Sigmoid colon (tissue), 4 donors: Measurements from ENCODE around the gene CASTOR2.

Source experiments
- POLR2A ChIP-seq, 2 donors: fragments of 450-650 bp; IDR thresholded peaks; one replicate each; pipeline ENCODE4 v1.6.1; 2016; ENCODE audit warnings: antibody characterized with exemption in 2 of 2, mild to moderate bottlenecking in 2 of 2, moderate library complexity in 2 of 2
- POLR2AphosphoS5 ChIP-seq, 4 donors: sonication (generic); formaldehyde crosslinking; IDR thresholded peaks; one replicate each; pipeline ENCODE4 v1.6.1; 2017; ENCODE audit warnings: antibody characterized with exemption in 4 of 4
- TF ChIP-seq, protein P1 (sequence below), 4 experiments: fragments of 450-650 bp in 3 of 4; fragments of 200-600 bp in 1 of 4; IDR thresholded peaks; one replicate each; pipeline ENCODE4 v1.5.1; 2016 to 2019; ENCODE audit warnings: antibody characterized with exemption in 4 of 4, mild to moderate bottlenecking in 3 of 4, moderate library complexity in 2 of 4

DNA sequence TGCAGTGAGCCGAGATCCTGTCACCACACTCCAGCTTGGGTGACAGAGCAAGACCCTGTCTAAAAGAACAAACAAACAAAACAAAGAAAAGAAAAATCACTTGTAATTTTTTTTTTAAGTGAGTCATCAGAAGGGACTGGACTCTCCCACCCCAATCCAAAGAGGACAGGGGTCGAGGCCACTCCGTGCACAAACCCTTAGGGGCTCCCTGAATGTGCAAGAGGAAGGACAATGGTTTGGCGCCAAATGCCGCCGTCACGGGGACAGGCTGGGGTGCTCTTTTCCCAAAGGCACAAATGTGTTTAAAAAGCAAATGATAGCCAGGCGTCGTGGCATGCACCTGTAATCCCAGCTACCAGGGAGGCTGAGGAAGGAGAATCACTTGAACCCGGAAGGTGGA lies 85.3 kb downstream of the CASTOR2 start:
- TF ChIP-seq, protein P1, sequence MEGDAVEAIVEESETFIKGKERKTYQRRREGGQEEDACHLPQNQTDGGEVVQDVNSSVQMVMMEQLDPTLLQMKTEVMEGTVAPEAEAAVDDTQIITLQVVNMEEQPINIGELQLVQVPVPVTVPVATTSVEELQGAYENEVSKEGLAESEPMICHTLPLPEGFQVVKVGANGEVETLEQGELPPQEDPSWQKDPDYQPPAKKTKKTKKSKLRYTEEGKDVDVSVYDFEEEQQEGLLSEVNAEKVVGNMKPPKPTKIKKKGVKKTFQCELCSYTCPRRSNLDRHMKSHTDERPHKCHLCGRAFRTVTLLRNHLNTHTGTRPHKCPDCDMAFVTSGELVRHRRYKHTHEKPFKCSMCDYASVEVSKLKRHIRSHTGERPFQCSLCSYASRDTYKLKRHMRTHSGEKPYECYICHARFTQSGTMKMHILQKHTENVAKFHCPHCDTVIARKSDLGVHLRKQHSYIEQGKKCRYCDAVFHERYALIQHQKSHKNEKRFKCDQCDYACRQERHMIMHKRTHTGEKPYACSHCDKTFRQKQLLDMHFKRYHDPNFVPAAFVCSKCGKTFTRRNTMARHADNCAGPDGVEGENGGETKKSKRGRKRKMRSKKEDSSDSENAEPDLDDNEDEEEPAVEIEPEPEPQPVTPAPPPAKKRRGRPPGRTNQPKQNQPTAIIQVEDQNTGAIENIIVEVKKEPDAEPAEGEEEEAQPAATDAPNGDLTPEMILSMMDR (IDR thresholded peaks at IDR 0.05): no peak
- TF ChIP-seq POLR2AphosphoS5 (IDR thresholded peaks at IDR 0.05) (no peak), POLR2A (IDR thresholded peaks at IDR 0.05) (no peak)
